SK-N-SH (cell line): ENCODE data around the gene WFIKKN1. TPM values are rescaled to one million over a fixed set of nuclear protein-coding genes. Genes with fewer than 3 reads are reported as not detected.

Source experiments
- polyA plus RNA-seq, 3 experiments: library from polyadenylated mRNA; depleted of rRNA; stranded (reverse); fragments of >200 nt; gene quantifications; 2 replicates each; pipeline ENCODE4 v1.2.3, GENCODE V29; 2012

The WFIKKN1 gene
- polyA plus RNA-seq, 1 of the 3 experiments (the other 2 are of a cell fraction), result 0.16 TPM

Other genes starting within 250 kb of the WFIKKN1 start
- gene PGAP6, start 249.0 kb upstream of the WFIKKN1 start, polyA plus RNA-seq (2012; rRNA removed), result 133 and 166 TPM in 2 replicates
- gene NME4, start 233.8 kb upstream of the WFIKKN1 start, polyA plus RNA-seq (2012; rRNA removed), result 417 and 509 TPM in 2 replicates
- gene DECR2, start 229.1 kb upstream of the WFIKKN1 start, polyA plus RNA-seq (2012; rRNA removed), result 53.0 and 56.6 TPM in 2 replicates
- 20.5 and 24.8 TPM in 2 replicates for gene RAB11FIP3, start 205.3 kb upstream of the WFIKKN1 start, polyA plus RNA-seq (2012; rRNA removed)
- gene CAPN15, start 103.3 kb upstream of the WFIKKN1 start, polyA plus RNA-seq (2012; rRNA removed), result 19.5 and 22.9 TPM in 2 replicates
- gene PRR35, start 70.6 kb upstream of the WFIKKN1 start, polyA plus RNA-seq (2012; rRNA removed), result not detected in 2 replicates
- gene NHLRC4, start 64.0 kb upstream of the WFIKKN1 start, polyA plus RNA-seq (2012; rRNA removed), result 0.69 and 0.70 TPM in 2 replicates
- gene PIGQ, start 61.0 kb upstream of the WFIKKN1 start, polyA plus RNA-seq (2012; rRNA removed), result 38.7 and 41.0 TPM in 2 replicates
- 12.1 and 13.0 TPM in 2 replicates for gene RAB40C, start 40.9 kb upstream of the WFIKKN1 start, polyA plus RNA-seq (2012; rRNA removed)
- 158 and 167 TPM in 2 replicates for gene METTL26, start 5.3 kb downstream of the WFIKKN1 start, polyA plus RNA-seq (2012; rRNA removed)
- gene MCRIP2, start 10.8 kb downstream of the WFIKKN1 start, polyA plus RNA-seq (2012; rRNA removed), result 34.0 and 36.9 TPM in 2 replicates
- 30.5 and 32.0 TPM in 2 replicates for gene WDR90, start 18.4 kb downstream of the WFIKKN1 start, polyA plus RNA-seq (2012; rRNA removed)
- gene RHOT2, start 37.1 kb downstream of the WFIKKN1 start, polyA plus RNA-seq (2012; rRNA removed), result 229 and 255 TPM in 2 replicates
- 4.1 and 6.8 TPM in 2 replicates for gene RHBDL1, start 44.7 kb downstream of the WFIKKN1 start, polyA plus RNA-seq (2012; rRNA removed)
- gene STUB1, start 49.4 kb downstream of the WFIKKN1 start, polyA plus RNA-seq (2012; rRNA removed), result 268 and 323 TPM in 2 replicates
- gene JMJD8, start 53.3 kb downstream of the WFIKKN1 start, polyA plus RNA-seq (2012; rRNA removed), result 49.2 and 67.0 TPM in 2 replicates
- 5.0 and 6.4 TPM in 2 replicates for gene WDR24, start 59.4 kb downstream of the WFIKKN1 start, polyA plus RNA-seq (2012; rRNA removed)
- gene FBXL16, start 74.8 kb downstream of the WFIKKN1 start, polyA plus RNA-seq (2012; rRNA removed), result 17.7 and 19.8 TPM in 2 replicates
- gene METRN, start 84.1 kb downstream of the WFIKKN1 start, polyA plus RNA-seq (2012; rRNA removed), result 52.4 and 59.7 TPM in 2 replicates
- 49.5 and 57.4 TPM in 2 replicates for gene ANTKMT, start 90.2 kb downstream of the WFIKKN1 start, polyA plus RNA-seq (2012; rRNA removed)
- 15.4 and 18.8 TPM in 2 replicates for gene CCDC78, start 95.5 kb downstream of the WFIKKN1 start, polyA plus RNA-seq (2012; rRNA removed)
- 60.6 and 65.5 TPM in 2 replicates for gene HAGHL, start 96.1 kb downstream of the WFIKKN1 start, polyA plus RNA-seq (2012; rRNA removed)
- gene CIAO3, start 110.0 kb downstream of the WFIKKN1 start, polyA plus RNA-seq (2012; rRNA removed), result 14.4 TPM in 2 replicates
- 0.02 and 0.19 TPM in 2 replicates for gene MSLN, start 129.7 kb downstream of the WFIKKN1 start, polyA plus RNA-seq (2012; rRNA removed)
- gene RPUSD1, start 157.4 kb downstream of the WFIKKN1 start, polyA plus RNA-seq (2012; rRNA removed), result 27.7 and 29.9 TPM in 2 replicates
- 17.7 and 18.0 TPM in 2 replicates for gene CHTF18, start 157.6 kb downstream of the WFIKKN1 start, polyA plus RNA-seq (2012; rRNA removed)
- not detected in 2 replicates for gene GNG13, start 169.7 kb downstream of the WFIKKN1 start, polyA plus RNA-seq (2012; rRNA removed)